Measurements from ENCODE around the gene PIGU. TPM values are rescaled to one million over a fixed set of nuclear protein-coding genes. Genes with fewer than 3 reads are reported as not detected.
"Not testable (repeated sequence)": the region's sequence is repeated elsewhere in the genome, so short reads cannot be mapped to it uniquely, and the experiment has no call there.

Gene PIGU
- total RNA-seq, 2 experiments from 2014 or later, result 24.8 to 26.4 TPM

- POLR2A ChIA-PET, result interaction anchor here (0.6 kb wide), 1 partner anchor 20 kb away, joined by 3 read pairs; no protein-coding TSS in a partner anchor
- CTCF ChIA-PET, result no interaction called here
These were observed 42.5 kb downstream of the PIGU start for GRCh38 chr20:34634392-34634791.

GRCh38 chr20:34632870-34633452 lies 43.9 kb downstream of the PIGU start:
- ChIA-PET CTCF (no interaction called here), POLR2A (no interaction called here)

- CTCF ChIA-PET, result no interaction called here
- POLR2A ChIA-PET, result no interaction called here
These were observed 47.0 kb downstream of the PIGU start for GRCh38 chr20:34629904-34630303.

GRCh38 chr20:34629342-34629741 lies 47.5 kb downstream of the PIGU start:
- POLR2A ChIA-PET, result no interaction called here
- CTCF ChIA-PET, result no interaction called here

GRCh38 chr20:34628026-34628425 lies 48.9 kb downstream of the PIGU start:
- ChIA-PET CTCF (no interaction called here), POLR2A (no interaction called here)

GRCh38 chr20:34627458-34627857 lies 49.4 kb downstream of the PIGU start:
- CTCF ChIA-PET, result no interaction called here
- POLR2A ChIA-PET, result no interaction called here

GRCh38 chr20:34626992-34627391 lies 49.9 kb downstream of the PIGU start:
- ChIA-PET CTCF (no interaction called here), POLR2A (no interaction called here)

GRCh38 chr20:34624629-34625028 lies 52.3 kb downstream of the PIGU start:
- ChIA-PET CTCF (interaction anchor here (0.6 kb wide), 1 partner anchor 1259 kb away, joined by 3 read pairs; no protein-coding TSS in a partner anchor), POLR2A (no interaction called here)

GRCh38 chr20:34622821-34623451 lies 54.0 kb downstream of the PIGU start:
- POLR2A ChIA-PET, result no interaction called here
- CTCF ChIA-PET, result interaction anchor here (1.4 kb wide), 1 partner anchor 147 kb away, joined by 4 read pairs; no protein-coding TSS in a partner anchor

GRCh38 chr20:34621383-34622367 lies 55.2 kb downstream of the PIGU start:
- POLR2A ChIA-PET, result interaction anchor here (1.1 kb wide), 1 partner anchor 98 kb away, joined by 5 read pairs; no protein-coding TSS in a partner anchor
- CTCF ChIA-PET, result interaction anchor here (1.4 kb wide), 1 partner anchor 148 kb away, joined by 4 read pairs; no protein-coding TSS in a partner anchor

GRCh38 chr20:34621036-34621343 lies 55.9 kb downstream of the PIGU start:
- CTCF ChIA-PET, result no interaction called here
- POLR2A ChIA-PET, result interaction anchor here (1.1 kb wide), 1 partner anchor 99 kb away, joined by 5 read pairs; no protein-coding TSS in a partner anchor

GRCh38 chr20:34618676-34619075 lies 58.2 kb downstream of the PIGU start:
- CTCF ChIA-PET, result no interaction called here
- POLR2A ChIA-PET, result no interaction called here

- CTCF ChIA-PET, POLR2A ChIA-PET: not testable (repeated sequence)
These were observed 60.0 kb downstream of the PIGU start for GRCh38 chr20:34616913-34617312.

GRCh38 chr20:34615477-34615876 lies 61.4 kb downstream of the PIGU start:
- ChIA-PET POLR2A (interaction anchor here (0.6 kb wide), 1 partner anchor 9 kb away, joined by 3 read pairs; no protein-coding TSS in a partner anchor), CTCF (no interaction called here)

GRCh38 chr20:34611976-34612375 lies 64.9 kb downstream of the PIGU start:
- CTCF ChIA-PET, result interaction anchor here (0.6 kb wide), 1 partner anchor 56 kb away, joined by 4 read pairs; no protein-coding TSS in a partner anchor
- POLR2A ChIA-PET, result not testable (repeated sequence)

GRCh38 chr20:34607066-34607465 lies 69.8 kb downstream of the PIGU start:
- ChIA-PET CTCF (no interaction called here), POLR2A (no interaction called here)

GRCh38 chr20:34604980-34605788 lies 71.7 kb downstream of the PIGU start:
- CTCF ChIA-PET, result interaction anchor here (0.6 to 0.7 kb wide), 2 partner anchors 286 to 315 kb away, joined by 4 read pairs; no protein-coding TSS in a partner anchor
- POLR2A ChIA-PET, result no interaction called here

- POLR2A ChIA-PET, result no interaction called here
- CTCF ChIA-PET, result no interaction called here
These were observed 75.8 kb downstream of the PIGU start for GRCh38 chr20:34600892-34601653.

Measured in activated CD8-positive, alpha-beta memory T cell treated with anti-CD3 and anti-CD28 coated beads for 36 hours (primary cell).